OCI-LY7 (cell line): Measurements from ENCODE around the gene GRID1.

ENCODE experiments used
- EZH2phosphoT487 ChIP-seq: fragments of 200-600 bp; sonication (generic); IDR thresholded peaks from 2 replicates; pipeline ENCODE4 v1.6.1; 2018; ENCODE audit warnings: low read depth, borderline replicate concordance, mild to moderate bottlenecking, mixed run types, antibody characterized with exemption, low read length, moderate library complexity, mixed read lengths
- TF ChIP-seq, protein P1 (sequence below): fragments of 200-600 bp; sonication (generic); conservative IDR thresholded peaks from 2 replicates; pipeline ENCODE4 v1.5.1; 2014; ENCODE audit warnings: mild to moderate bottlenecking, antibody characterized with exemption, low read length, moderate library complexity, mixed read lengths

DNA sequence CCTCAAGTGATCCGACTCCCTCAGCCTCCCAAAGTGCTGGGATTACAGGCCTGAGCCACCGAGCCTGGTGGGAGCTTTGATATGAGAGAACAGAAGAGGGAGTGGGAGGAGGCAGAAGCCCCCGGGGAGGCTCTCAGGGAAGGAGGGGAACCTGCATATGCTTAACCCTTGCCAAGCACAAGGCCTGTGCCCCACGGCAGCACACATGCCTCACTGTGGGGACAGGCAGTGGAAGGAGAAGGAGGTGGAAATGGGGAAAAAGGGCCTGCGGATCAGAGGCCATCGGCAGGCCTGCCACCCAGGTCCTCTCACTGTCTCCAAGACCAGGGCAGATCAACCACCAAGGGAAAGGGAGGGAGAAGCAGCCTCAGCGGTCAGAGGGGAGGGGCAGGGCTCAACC lies 7.2 kb upstream of the GRID1 start:
- TF ChIP-seq, protein P1, sequence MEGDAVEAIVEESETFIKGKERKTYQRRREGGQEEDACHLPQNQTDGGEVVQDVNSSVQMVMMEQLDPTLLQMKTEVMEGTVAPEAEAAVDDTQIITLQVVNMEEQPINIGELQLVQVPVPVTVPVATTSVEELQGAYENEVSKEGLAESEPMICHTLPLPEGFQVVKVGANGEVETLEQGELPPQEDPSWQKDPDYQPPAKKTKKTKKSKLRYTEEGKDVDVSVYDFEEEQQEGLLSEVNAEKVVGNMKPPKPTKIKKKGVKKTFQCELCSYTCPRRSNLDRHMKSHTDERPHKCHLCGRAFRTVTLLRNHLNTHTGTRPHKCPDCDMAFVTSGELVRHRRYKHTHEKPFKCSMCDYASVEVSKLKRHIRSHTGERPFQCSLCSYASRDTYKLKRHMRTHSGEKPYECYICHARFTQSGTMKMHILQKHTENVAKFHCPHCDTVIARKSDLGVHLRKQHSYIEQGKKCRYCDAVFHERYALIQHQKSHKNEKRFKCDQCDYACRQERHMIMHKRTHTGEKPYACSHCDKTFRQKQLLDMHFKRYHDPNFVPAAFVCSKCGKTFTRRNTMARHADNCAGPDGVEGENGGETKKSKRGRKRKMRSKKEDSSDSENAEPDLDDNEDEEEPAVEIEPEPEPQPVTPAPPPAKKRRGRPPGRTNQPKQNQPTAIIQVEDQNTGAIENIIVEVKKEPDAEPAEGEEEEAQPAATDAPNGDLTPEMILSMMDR = no peak
- no peak for TF ChIP-seq EZH2phosphoT487
